COLO668 (cell line): ENCODE results near the gene FUT7.

Experiments used
- DNase-seq: peaks from one replicate; lab custom pipeline; 2025; ENCODE audit not compliant: unreplicated experiment; lab: John Stamatoyannopoulos, UW

FUT7 gene

DNA sequence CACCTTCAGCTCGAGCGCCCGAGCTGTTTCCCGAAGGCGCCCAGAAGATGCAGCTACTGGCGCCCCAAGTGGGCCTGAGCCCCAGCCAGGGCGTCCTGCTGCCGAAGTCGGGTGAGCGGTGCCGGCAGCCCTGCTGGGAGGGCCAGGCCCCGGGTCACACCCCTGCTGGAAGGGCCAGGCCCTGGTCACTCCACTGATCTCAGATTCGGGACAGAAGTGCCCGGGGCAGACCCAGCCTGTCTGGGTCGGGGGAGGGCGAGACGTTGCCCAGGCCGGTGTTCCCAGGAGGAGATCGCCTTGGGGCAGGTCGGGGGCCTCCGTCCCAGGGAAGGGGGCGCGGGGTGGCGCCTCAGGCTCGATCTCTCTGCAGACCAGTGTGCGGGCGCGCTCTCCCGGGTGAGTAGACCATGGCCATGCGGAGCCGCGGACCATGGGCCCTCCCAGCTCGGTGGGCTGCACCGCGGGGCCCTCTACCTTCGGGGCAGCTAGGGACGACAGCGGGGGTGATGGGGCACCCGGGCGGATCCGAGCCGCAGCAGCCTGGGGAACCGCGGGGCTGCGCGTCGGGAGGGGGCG lies 46.8 kb downstream of the FUT7 start:
- no peak for DNase-seq

DNA sequence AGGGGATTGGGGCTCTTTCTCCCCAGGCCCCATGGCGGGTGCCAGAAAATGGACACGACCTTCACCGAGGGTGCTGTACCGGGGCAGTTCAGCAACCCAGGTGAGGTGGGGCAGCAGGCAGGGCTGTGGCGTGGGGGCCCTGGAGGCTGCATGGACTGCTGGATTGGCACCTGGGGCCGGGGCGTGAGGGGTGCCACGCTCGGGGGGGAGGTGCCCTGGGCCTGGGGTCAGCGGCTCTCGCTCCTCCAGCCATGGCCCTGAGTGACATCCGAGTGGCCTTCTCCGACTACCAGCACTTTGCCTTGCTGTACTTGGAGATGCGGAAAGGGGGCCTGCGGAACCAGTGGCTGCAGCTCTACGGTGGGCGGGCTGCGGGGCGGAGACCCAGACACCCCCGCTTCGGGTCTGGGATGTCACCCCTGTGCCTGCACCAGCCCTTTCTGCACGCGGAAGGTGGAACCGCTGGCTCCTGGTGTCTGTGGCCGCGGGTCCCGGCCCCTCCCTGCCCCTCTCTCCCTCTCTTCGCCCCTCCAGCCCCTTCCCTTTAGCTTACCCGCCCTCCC lies 47.3 kb downstream of the FUT7 start:
- DNase-seq: no peak

DNA sequence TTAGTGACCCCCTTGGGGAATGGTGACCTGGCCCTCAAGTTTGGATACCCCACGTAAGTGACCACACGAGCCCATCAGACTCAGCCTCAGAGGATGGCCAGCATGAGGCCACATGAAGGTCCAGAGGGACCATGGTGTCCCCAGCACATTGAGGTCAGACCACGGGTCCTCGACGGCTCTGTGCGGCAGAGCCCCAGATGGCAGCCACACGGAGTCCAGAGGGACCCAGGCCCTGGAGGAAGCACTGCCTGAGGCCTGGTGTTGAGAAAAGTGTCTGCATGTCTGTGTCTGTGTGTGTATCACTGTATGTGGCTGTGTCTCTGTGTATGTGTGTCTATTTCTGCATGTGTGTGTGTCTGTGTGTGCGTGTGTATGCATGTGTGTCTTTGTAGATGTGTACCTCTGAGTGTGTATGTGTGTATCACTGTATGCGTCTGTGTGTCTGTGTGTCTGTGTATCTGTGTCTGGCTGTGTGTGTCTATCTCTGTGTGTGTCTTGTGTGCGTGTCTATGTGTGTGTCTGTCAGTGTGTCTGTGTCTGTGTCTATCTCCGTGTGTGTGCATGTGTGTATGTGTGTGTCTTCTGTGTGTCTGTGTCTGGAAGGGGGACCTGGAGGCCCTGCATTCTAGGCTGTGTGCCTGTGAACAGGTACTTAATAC lies 48.1 kb downstream of the FUT7 start:
- DNase-seq: no peak

DNA sequence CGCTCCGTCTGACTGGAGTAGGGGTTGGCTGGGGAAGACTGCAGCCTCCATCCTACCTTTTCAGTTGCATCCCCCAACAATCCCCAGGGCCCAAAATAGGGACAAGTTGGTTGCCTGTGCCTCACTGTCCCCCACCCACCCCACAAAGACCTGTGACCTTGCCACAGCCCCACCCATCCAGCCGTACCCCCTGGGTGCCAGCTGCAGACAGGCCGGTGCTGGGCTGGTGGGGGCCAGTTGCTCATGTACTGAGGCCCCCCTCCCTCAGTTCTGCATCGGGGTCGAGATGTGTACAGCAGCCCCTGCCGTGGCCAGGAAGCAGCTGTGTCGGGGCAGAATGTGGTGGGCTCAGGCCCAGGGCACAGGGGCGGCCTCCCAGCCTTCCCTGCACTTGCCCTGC lies 48.7 kb downstream of the FUT7 start:
- no peak for DNase-seq

DNA sequence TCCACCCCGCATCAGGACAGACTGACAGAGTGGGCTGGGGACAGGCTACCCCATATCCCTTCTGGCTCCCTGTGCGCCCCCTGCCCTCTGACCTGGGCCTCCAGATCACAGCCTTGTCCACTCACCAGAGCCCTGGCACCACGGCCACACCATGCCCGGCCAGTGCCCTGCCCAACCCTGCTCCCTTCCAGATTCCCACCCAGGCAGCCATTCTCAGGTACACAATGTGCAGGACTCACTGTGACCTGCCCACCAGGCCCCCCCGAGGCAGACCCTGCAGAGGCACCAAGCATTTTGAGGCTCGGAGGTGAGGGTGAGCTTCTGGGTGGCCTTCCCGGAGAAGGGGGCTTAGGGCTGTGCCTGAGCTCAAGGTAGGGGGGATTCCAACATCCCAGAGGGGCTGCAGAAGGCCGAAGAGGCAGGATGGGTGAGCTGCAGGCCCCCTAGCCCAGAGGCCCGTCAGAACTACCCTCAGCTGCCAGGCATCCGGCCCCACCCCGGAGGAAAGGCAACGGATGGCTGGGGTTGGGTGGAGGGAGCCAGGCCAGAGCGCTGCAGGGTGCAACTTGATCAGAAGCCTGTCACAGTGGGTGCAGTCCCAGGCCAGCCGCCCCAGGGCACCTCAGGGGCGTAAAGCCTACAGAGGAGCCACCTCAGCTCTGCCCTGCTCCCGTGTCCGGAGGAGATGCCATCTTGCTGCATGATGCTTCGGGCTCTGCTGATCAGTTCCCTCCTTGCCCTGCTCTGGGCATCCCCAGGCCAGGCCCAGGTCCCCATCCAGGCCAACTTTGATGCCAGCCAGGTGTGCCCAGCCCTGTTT lies 49.4 kb downstream of the FUT7 start, which contains the start of gene LCNL1:
TSS of gene LCNL1 (plus strand) at position 762 of the 820 bp plus-strand sequence. CDS start 594 bp downstream, outside the sequence.
- peak; percentile 31 for DNase-seq

DNA sequence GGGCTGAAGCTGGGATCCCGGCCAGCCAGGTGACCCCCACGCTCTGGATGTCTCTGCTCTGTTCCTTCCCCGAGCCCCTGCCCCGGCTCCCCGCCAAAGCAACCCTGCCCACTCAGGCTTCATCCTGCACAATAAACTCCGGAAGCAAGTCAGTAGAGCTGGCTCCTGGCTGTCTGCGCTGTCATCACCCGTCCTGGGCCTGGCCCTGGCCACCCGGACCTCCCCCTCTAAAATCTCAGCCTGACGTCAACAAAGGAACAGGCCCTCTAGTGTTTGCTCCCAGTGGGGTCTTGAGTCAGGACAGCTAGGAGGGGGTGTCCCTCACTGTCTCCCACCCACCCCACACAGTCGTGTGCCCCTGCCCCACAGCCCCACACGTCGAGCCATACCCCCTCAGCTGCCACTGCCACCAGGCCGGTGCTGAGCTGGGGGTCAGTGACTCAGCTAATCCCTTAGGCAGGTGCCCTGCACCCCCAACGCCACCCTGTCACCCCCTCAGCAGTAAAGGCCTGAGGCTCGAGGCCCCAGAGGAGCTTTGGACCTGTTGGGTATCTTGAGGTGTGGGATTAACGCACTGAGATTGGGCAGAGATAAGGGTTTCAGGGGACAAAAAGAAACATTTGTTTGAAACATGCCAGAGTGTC lies 50.2 kb downstream of the FUT7 start:
- no peak for DNase-seq

DNA sequence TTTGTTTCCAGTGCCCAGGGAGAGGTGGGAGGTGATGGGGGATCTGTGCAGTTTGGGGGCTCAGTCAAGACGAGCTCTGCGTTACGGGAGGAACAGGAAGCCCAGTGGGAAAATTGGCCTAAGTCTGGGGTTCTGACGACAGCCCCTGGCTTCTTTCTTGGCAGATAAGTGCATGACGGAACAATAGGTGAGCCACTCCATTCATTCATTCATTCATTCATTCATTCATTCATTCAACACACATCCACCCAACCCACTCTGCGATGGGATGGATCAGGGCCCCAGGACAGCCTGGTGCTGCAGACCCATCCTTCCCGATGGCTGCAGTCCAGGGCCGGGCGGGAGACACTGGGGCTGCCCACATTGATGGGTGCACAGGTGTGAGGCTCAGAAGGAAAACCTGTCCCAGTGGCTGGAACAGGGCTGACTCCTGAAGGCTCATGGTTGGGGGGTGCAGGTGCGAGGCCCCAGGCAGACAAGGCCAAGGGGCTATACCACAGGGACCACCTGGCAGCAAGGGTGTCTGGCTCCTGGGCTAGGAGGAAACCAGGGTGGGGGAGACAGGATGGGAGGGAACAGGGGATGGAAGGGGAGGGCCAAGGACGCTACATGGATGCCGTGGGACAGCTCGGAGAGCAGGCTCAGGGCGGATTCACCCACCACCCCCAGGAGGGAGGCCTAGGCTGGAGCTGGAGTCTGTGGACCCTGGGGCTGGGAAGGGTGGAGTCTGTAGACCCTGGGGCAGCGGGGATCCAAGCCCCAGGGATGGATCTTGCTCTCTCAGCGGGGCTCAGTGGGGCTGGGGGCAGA lies 51.0 kb downstream of the FUT7 start:
- DNase-seq: no peak
